ENCODE results near the gene ODAD3.

DNA sequence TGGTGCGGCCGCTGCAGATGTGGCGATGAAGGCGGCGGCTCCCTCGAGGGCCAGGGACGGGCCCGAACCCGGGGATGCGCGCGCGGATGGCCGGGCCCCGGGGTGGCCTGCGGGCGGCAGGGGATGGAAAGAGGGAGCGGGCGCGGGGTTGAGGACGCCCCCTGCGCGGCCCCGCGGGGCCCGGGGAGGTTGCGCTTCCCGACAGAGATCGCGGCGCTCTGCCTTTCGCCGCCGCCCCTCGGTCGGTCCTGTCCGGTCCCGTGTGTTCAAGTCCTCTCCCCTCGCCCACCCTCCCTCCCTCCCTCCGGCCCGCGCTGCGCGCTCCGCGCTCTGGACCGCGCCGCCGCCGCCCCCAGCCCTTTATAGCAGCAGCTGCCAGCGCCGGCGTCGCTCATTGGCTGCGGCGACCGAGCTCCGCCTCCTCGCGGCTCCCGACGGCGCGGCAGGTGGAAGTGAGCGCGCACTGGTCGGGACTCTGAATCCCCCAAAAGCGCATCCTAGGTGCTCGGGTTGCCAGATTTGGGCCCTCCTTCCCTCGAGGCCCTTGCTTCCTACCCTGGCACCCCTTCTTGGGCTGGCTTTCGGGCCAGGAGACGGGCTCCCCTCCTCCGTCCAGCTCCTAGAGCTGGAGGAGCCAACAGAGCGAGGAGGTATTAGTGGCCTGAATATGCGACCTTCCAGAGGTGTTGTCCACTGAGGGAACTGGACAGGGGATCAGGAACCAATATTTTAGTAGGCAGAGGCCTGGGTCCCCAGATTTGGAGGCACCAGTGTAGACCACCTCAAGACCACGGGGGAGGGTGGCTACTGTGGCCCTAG is 46.0 kb upstream of the ODAD3 start, which contains the start of gene ELAVL3:
- TF ChIP-seq, protein P1, sequence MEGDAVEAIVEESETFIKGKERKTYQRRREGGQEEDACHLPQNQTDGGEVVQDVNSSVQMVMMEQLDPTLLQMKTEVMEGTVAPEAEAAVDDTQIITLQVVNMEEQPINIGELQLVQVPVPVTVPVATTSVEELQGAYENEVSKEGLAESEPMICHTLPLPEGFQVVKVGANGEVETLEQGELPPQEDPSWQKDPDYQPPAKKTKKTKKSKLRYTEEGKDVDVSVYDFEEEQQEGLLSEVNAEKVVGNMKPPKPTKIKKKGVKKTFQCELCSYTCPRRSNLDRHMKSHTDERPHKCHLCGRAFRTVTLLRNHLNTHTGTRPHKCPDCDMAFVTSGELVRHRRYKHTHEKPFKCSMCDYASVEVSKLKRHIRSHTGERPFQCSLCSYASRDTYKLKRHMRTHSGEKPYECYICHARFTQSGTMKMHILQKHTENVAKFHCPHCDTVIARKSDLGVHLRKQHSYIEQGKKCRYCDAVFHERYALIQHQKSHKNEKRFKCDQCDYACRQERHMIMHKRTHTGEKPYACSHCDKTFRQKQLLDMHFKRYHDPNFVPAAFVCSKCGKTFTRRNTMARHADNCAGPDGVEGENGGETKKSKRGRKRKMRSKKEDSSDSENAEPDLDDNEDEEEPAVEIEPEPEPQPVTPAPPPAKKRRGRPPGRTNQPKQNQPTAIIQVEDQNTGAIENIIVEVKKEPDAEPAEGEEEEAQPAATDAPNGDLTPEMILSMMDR (IDR thresholded peaks at IDR 0.05): no peak
- TF ChIP-seq POLR2A (IDR thresholded peaks at IDR 0.05): no peak

Measured in right lobe of liver (tissue), 4 donors.